A673 (cell line): Measurements from ENCODE around the gene RNF34. TPM values are rescaled to one million over a fixed set of nuclear protein-coding genes. Genes with fewer than 3 reads are reported as not detected.

Experiments used
- BruUV-seq: library from RNA; stranded (reverse); fragments of 400-500 nt; replicated peaks from 2 replicates; lab custom pipeline; 2021; lab: Mats Ljungman, UMichigan
- CTCF ChIA-PET: fragments of 300-600 bp; sonication (Branson Sonifier 250); formaldehyde crosslinking; loops from one replicate; lab custom pipeline; 2022; ENCODE audit warnings: antibody characterized with exemption; lab: Charles Lee
- POLR2A ChIA-PET: fragments of 300-600 bp; sonication (Branson Sonifier 250); formaldehyde crosslinking; loops from one replicate; lab custom pipeline; 2022; ENCODE audit warnings: antibody characterized with exemption; ENCODE audit not compliant: low non-redundant PET; lab: Charles Lee
- DNase-seq: peaks from one replicate; pipeline ENCODE4 v3.0.0-alpha.2; 2015; ENCODE audit warnings: low spot score
- H3K27ac ChIP-seq: fragments of 200-600 bp; sonication (generic); 2 replicates; pipeline ENCODE4 v1.5.1; 2016; ENCODE audit warnings: mixed run types, low read depth, mild to moderate bottlenecking, mixed read lengths, antibody characterized with exemption, low read length; ENCODE audit not compliant: poor library complexity, severe bottlenecking
- H3K27me3 ChIP-seq: fragments of 200-600 bp; sonication (generic); replicated peaks from 2 replicates; pipeline ENCODE4 v1.6.1; 2017; ENCODE audit warnings: mixed run types, low read depth, mild to moderate bottlenecking, mixed read lengths, antibody characterized with exemption, low read length; ENCODE audit not compliant: insufficient read depth, poor library complexity
- H3K36me3 ChIP-seq: fragments of 200-600 bp; sonication (generic); 2 replicates; pipeline ENCODE4 v1.6.1; 2016; ENCODE audit warnings: mixed run types, mild to moderate bottlenecking, mixed read lengths, antibody characterized with exemption, low read length; ENCODE audit not compliant: insufficient read depth, poor library complexity, severe bottlenecking
- H3K4me1 ChIP-seq: fragments of 200-600 bp; sonication (generic); 2 replicates; pipeline ENCODE4 v1.6.1; 2017; ENCODE audit warnings: mixed run types, mild to moderate bottlenecking, mixed read lengths, antibody characterized with exemption, low read length; ENCODE audit not compliant: insufficient read depth, poor library complexity, severe bottlenecking
- H3K4me3 ChIP-seq: fragments of 200-600 bp; sonication (generic); 2 replicates; pipeline ENCODE4 v1.5.1; 2016; ENCODE audit warnings: low read depth, mixed run types, mild to moderate bottlenecking, mixed read lengths, low read length; ENCODE audit not compliant: poor library complexity, severe bottlenecking
- H3K9me3 ChIP-seq: fragments of 200-600 bp; sonication (generic); 2 replicates; pipeline ENCODE4 v1.6.1; 2016; ENCODE audit warnings: mixed run types, low read depth, mild to moderate bottlenecking, mixed read lengths, antibody characterized with exemption, low read length; ENCODE audit not compliant: poor library complexity, severe bottlenecking
- CTCF ChIP-seq: fragments of 300-800, 200-600 bp; sonication (generic); conservative IDR thresholded peaks from 2 replicates; pipeline ENCODE4 v1.5.1; 2017; ENCODE audit warnings: low read depth, mild to moderate bottlenecking, antibody characterized with exemption, low read length, moderate library complexity, mixed read lengths
- EZH2 ChIP-seq: fragments of 200-600 bp; sonication (generic); IDR thresholded peaks from 2 replicates; pipeline ENCODE4 v1.6.1; 2017; ENCODE audit warnings: borderline replicate concordance, low read depth, mild to moderate bottlenecking, mixed read lengths, antibody characterized with exemption, low read length; ENCODE audit not compliant: poor library complexity, severe bottlenecking
- intact Hi-C: fragments of 100-400 bp; cut with micrococcal nuclease; formaldehyde crosslinking; loops from one replicate; pipeline ENCODE4 v1.10.0; 2022; ENCODE audit not compliant: unreplicated experiment
- total RNA-seq: library from RNA; stranded (reverse); gene quantifications from 2 replicates; pipeline ENCODE4 v1.2.3, GENCODE V29; 2021

RNF34 gene
- total RNA-seq, 1 experiment from 2014 or later = 54.6 TPM

GRCh38 chr12:121392325-121392716 is 7.6 kb upstream of the RNF34 start:
- Histone ChIP-seq H3K36me3 (no peaks in the 10 kb centered on the region), H3K27ac (no peak overlapping the region), H3K9me3 (no peaks in the 10 kb centered on the region), H3K4me1 (peaks cover 5% of the 10 kb centered on the region), H3K27me3 (no peaks in the 10 kb centered on the region), H3K4me3 (no peak overlapping the region)
- TF ChIP-seq EZH2 (no peak), CTCF (no peak)
- CTCF ChIA-PET = no interaction called here
- POLR2A ChIA-PET = no interaction called here
- intact Hi-C loops = no loop called here
- no peak for DNase-seq
- no TSS peak for BruUV-seq

GRCh38 chr12:121397521-121397920 is 2.4 kb upstream of the RNF34 start:
- CTCF ChIA-PET = no interaction called here
- peaks cover 21% of the 10 kb centered on the region for H3K4me1 ChIP-seq
- H3K27me3 ChIP-seq = no peaks in the 10 kb centered on the region
- TF ChIP-seq EZH2 (no peak), CTCF (no peak)
- no peaks in the 10 kb centered on the region for H3K36me3 ChIP-seq
- intact Hi-C loops = no loop called here
- H3K9me3 ChIP-seq = no peaks in the 10 kb centered on the region
- no TSS peak for BruUV-seq
- POLR2A ChIA-PET = interaction anchor here (0.6 kb wide), 1 partner anchor 45 kb away, joined by 12 read pairs; the partner anchor contains the start of gene ANAPC5
- H3K27ac ChIP-seq = no peak overlapping the region
- no peak for DNase-seq
- H3K4me3 ChIP-seq = no peak overlapping the region

GRCh38 chr12:121398355-121398754 is 1.6 kb upstream of the RNF34 start:
- intact Hi-C loops = no loop called here
- POLR2A ChIA-PET = no interaction called here
- Histone ChIP-seq H3K27me3 (no peaks in the 10 kb centered on the region), H3K4me3 (peak overlapping the region; percentile 88), H3K36me3 (no peaks in the 10 kb centered on the region), H3K4me1 (peaks cover 23% of the 10 kb centered on the region), H3K9me3 (no peaks in the 10 kb centered on the region), H3K27ac (no peak overlapping the region)
- BruUV-seq = no TSS peak
- TF ChIP-seq CTCF (no peak), EZH2 (no peak)
- no peak for DNase-seq
- CTCF ChIA-PET = no interaction called here
